ENCODE results near the gene APCDD1L. TPM values are rescaled to one million over a fixed set of nuclear protein-coding genes. Genes with fewer than 3 reads are reported as not detected.
"Not testable (repeated sequence)": the region's sequence is repeated elsewhere in the genome, so short reads cannot be mapped to it uniquely, and the experiment has no call there.

Gene APCDD1L
- total and polyA plus RNA-seq, 9 donors, result 0.08 to 0.62 TPM; not detected in 7

GRCh38 chr20:58511364-58511763, 3.8 kb downstream of the APCDD1L start:
- no peak overlapping the region for H3K27ac ChIP-seq
- no peak overlapping the region for H3K4me3 ChIP-seq
- peaks cover 0 to 9% of the 10 kb centered on the region in 2 donors for H3K9me3 ChIP-seq
- intact Hi-C loops (cut with DNase I), result no loop called here
- TF ChIP-seq CTCF (IDR thresholded peaks at IDR 0.05) (no peak), POLR2A (IDR thresholded peaks at IDR 0.05) (no peak), EP300 (IDR thresholded peaks at IDR 0.05) (no peak)
- H3K36me3 ChIP-seq, result no peaks in the 10 kb centered on the region
- H3K4me1 ChIP-seq (ENCODE audit: insufficient read depth), result peaks cover 2% of the 10 kb centered on the region
- 0 to 10% (median 1%) methylated on average over 4 of the region's 4 CpGs for WGBS, 3 donors
- no peaks in the 10 kb centered on the region for H3K27me3 ChIP-seq
- no peak for DNase-seq

- WGBS, 3 donors, result 79 to 88% (median 86%) methylated on average over 2 of the region's 2 CpGs
- no peak for TF ChIP-seq EP300 (IDR thresholded peaks at IDR 0.05)
- TF ChIP-seq CTCF (IDR thresholded peaks at IDR 0.05), result no peak
- TF ChIP-seq POLR2A (IDR thresholded peaks at IDR 0.05), result no peak
Observed at GRCh38 chr20:58510921-58511320, 4.3 kb downstream of the APCDD1L start.

GRCh38 chr20:58508762-58509395, 6.3 kb downstream of the APCDD1L start:
- 88 to 94% (median 93%) methylated on average over 17 of the region's 17 CpGs for WGBS, 3 donors
- H3K27ac ChIP-seq, result no peak overlapping the region
- no peaks in the 10 kb centered on the region for H3K27me3 ChIP-seq
- DNase-seq, result no peak
- no peaks in the 10 kb centered on the region for H3K36me3 ChIP-seq
- no peak for TF ChIP-seq EP300 (IDR thresholded peaks at IDR 0.05)
- TF ChIP-seq POLR2A (IDR thresholded peaks at IDR 0.05), result no peak
- no peak for TF ChIP-seq CTCF (IDR thresholded peaks at IDR 0.05)
- H3K9me3 ChIP-seq, result peaks cover 0 to 22% of the 10 kb centered on the region in 2 donors
- intact Hi-C loops (cut with DNase I), result no loop called here
- H3K4me1 ChIP-seq (ENCODE audit: insufficient read depth), result peaks cover 2% of the 10 kb centered on the region
- no peak overlapping the region for H3K4me3 ChIP-seq

More at GRCh38 chr20:58510921-58511320, 4.3 kb downstream of the APCDD1L start:
- intact Hi-C loops (cut with DNase I), result no loop called here
- DNase-seq, result no peak
- Histone ChIP-seq H3K4me3 (no peak overlapping the region), H3K9me3 (peaks cover 0 to 14% of the 10 kb centered on the region in 2 donors), H3K27ac (no peak overlapping the region), H3K36me3 (no peaks in the 10 kb centered on the region), H3K27me3 (no peaks in the 10 kb centered on the region), H3K4me1 (ENCODE audit: insufficient read depth) (peaks cover 2% of the 10 kb centered on the region)

GRCh38 chr20:58506999-58507398, 8.2 kb downstream of the APCDD1L start:
- H3K27me3 ChIP-seq; intact Hi-C loops (cut with DNase I): not testable (repeated sequence)

GRCh38 chr20:58504566-58504965, 10.6 kb downstream of the APCDD1L start:
- 84 to 94% (median 87%) methylated on average over 3 of the region's 3 CpGs for WGBS, 3 donors
- no peaks in the 10 kb centered on the region for H3K36me3 ChIP-seq
- intact Hi-C loops (cut with DNase I), result no loop called here
- H3K4me1 ChIP-seq (ENCODE audit: insufficient read depth), result no peaks in the 10 kb centered on the region
- no peak overlapping the region for H3K4me3 ChIP-seq
- DNase-seq, result no peak
- peaks cover 0 to 25% of the 10 kb centered on the region in 2 donors for H3K9me3 ChIP-seq
- no peaks in the 10 kb centered on the region for H3K27me3 ChIP-seq
- TF ChIP-seq EP300 (IDR thresholded peaks at IDR 0.05), result no peak
- no peak for TF ChIP-seq CTCF (IDR thresholded peaks at IDR 0.05)
- no peak for TF ChIP-seq POLR2A (IDR thresholded peaks at IDR 0.05)
- no peak overlapping the region for H3K27ac ChIP-seq

More at GRCh38 chr20:58506999-58507398, 8.2 kb downstream of the APCDD1L start:
- H3K36me3 ChIP-seq; H3K4me1 ChIP-seq (ENCODE audit: insufficient read depth); DNase-seq; H3K27ac ChIP-seq; H3K4me3 ChIP-seq: not testable (repeated sequence)
- WGBS, 3 donors, result 90 to 92% (median 90%) methylated on average over 3 of the region's 3 CpGs
- peaks cover 0 to 25% of the 10 kb centered on the region in 2 donors for H3K9me3 ChIP-seq
